ENCODE measurements around the gene PARD3.

Gene PARD3

GRCh38 chr10:34320265-34320664 lies 494.8 kb downstream of the PARD3 start:
- H3K4me3 ChIP-seq (ENCODE audit: low read length): no peak overlapping the region
- TF ChIP-seq ZNF274 (IDR thresholded peaks at IDR 0.05; ENCODE audit: low read depth, low read length): no peak

GRCh38 chr10:34319197-34319846 lies 495.8 kb downstream of the PARD3 start:
- H3K4me3 ChIP-seq (ENCODE audit: low read length): no peak overlapping the region
- TF ChIP-seq ZNF274 (IDR thresholded peaks at IDR 0.05; ENCODE audit: low read depth, low read length): no peak

GRCh38 chr10:34316154-34316553 lies 498.9 kb downstream of the PARD3 start:
- TF ChIP-seq ZNF274 (IDR thresholded peaks at IDR 0.05; ENCODE audit: low read depth, low read length): no peak
- H3K4me3 ChIP-seq (ENCODE audit: low read length): no peak overlapping the region

GRCh38 chr10:34314457-34314856 lies 500.6 kb downstream of the PARD3 start:
- no peak overlapping the region for H3K4me3 ChIP-seq (ENCODE audit: low read length)
- TF ChIP-seq ZNF274 (IDR thresholded peaks at IDR 0.05; ENCODE audit: low read depth, low read length): no peak

- no peak for TF ChIP-seq ZNF274 (IDR thresholded peaks at IDR 0.05; ENCODE audit: low read depth, low read length)
- H3K4me3 ChIP-seq (ENCODE audit: low read length): no peak overlapping the region
Measured at GRCh38 chr10:34313888-34314287, 501.2 kb downstream of the PARD3 start.

- no peak overlapping the region for H3K4me3 ChIP-seq (ENCODE audit: low read length)
- TF ChIP-seq ZNF274 (IDR thresholded peaks at IDR 0.05; ENCODE audit: low read depth, low read length): no peak
Measured at GRCh38 chr10:34313353-34313752, 501.7 kb downstream of the PARD3 start.

GRCh38 chr10:34311679-34312078 lies 503.4 kb downstream of the PARD3 start:
- no peak overlapping the region for H3K4me3 ChIP-seq (ENCODE audit: low read length)
- TF ChIP-seq ZNF274 (IDR thresholded peaks at IDR 0.05; ENCODE audit: low read depth, low read length): no peak

- TF ChIP-seq ZNF274 (IDR thresholded peaks at IDR 0.05; ENCODE audit: low read depth, low read length): no peak
- H3K4me3 ChIP-seq (ENCODE audit: low read length): no peak overlapping the region
Measured at GRCh38 chr10:34310234-34310633, 504.9 kb downstream of the PARD3 start.

GRCh38 chr10:34305189-34305588 lies 509.9 kb downstream of the PARD3 start:
- TF ChIP-seq ZNF274 (IDR thresholded peaks at IDR 0.05; ENCODE audit: low read depth, low read length): no peak
- H3K4me3 ChIP-seq (ENCODE audit: low read length): no peak overlapping the region

- TF ChIP-seq ZNF274 (IDR thresholded peaks at IDR 0.05; ENCODE audit: low read depth, low read length): no peak
- no peak overlapping the region for H3K4me3 ChIP-seq (ENCODE audit: low read length)
Measured at GRCh38 chr10:34303022-34303421, 512.1 kb downstream of the PARD3 start.

GRCh38 chr10:34299105-34299611 lies 515.9 kb downstream of the PARD3 start:
- TF ChIP-seq ZNF274 (IDR thresholded peaks at IDR 0.05; ENCODE audit: low read depth, low read length): no peak

GRCh38 chr10:34298346-34298818 lies 516.7 kb downstream of the PARD3 start:
- no peak for TF ChIP-seq ZNF274 (IDR thresholded peaks at IDR 0.05; ENCODE audit: low read depth, low read length)

More at GRCh38 chr10:34299105-34299611, 515.9 kb downstream of the PARD3 start:
- H3K4me3 ChIP-seq (ENCODE audit: low read length): no peak overlapping the region

GRCh38 chr10:34297541-34298345 lies 517.4 kb downstream of the PARD3 start:
- TF ChIP-seq ZNF274 (IDR thresholded peaks at IDR 0.05; ENCODE audit: low read depth, low read length): no peak
- no peak overlapping the region for H3K4me3 ChIP-seq (ENCODE audit: low read length)

More at GRCh38 chr10:34298346-34298818, 516.7 kb downstream of the PARD3 start:
- H3K4me3 ChIP-seq (ENCODE audit: low read length): no peak overlapping the region

GRCh38 chr10:34295142-34295548 lies 520.0 kb downstream of the PARD3 start:
- H3K4me3 ChIP-seq (ENCODE audit: low read length): no peak overlapping the region
- TF ChIP-seq ZNF274 (IDR thresholded peaks at IDR 0.05; ENCODE audit: low read depth, low read length): no peak

- no peak for TF ChIP-seq ZNF274 (IDR thresholded peaks at IDR 0.05; ENCODE audit: low read depth, low read length)
- H3K4me3 ChIP-seq (ENCODE audit: low read length): no peak overlapping the region
Measured at GRCh38 chr10:34294137-34294536, 521.0 kb downstream of the PARD3 start.

All from GM08714 (cell line).